Mesenteric fat pad (tissue), 1 donor: ENCODE measurements around the gene DNTT. TPM values are rescaled to one million over a fixed set of nuclear protein-coding genes. Genes with fewer than 3 reads are reported as not detected.
"Not testable (repeated sequence)": the region's sequence is repeated elsewhere in the genome, so short reads cannot be mapped to it uniquely, and the experiment has no call there.

Source experiments
- DNase-seq: peaks from one replicate; pipeline ENCODE4 v3.0.0-alpha.2; 2020; ENCODE audit warnings: low spot score
- total RNA-seq: library from RNA; stranded (reverse); fragmentation: NEBNext Ultra II Directional; extraction: Animal tissue kit (Norgen Biotek cat#: 25700); gene quantifications from one replicate; pipeline ENCODE4 v1.2.1, GENCODE V29; 2021
- donor health status: DM: yes; HTN: yes; CAD: no.

DNTT gene
- total RNA-seq, 1 donor from 2014 or later: not detected

- not testable (repeated sequence) for DNase-seq
These were observed 4.6 kb downstream of the DNTT start for GRCh38 chr10:96308854-96309253.

GRCh38 chr10:96309628-96310320 lies 5.5 kb downstream of the DNTT start:
- DNase-seq: no peak

GRCh38 chr10:96310321-96310669 lies 6.1 kb downstream of the DNTT start:
- no peak for DNase-seq

GRCh38 chr10:96311180-96311715 lies 7.0 kb downstream of the DNTT start:
- DNase-seq: no peak

- DNase-seq: no peak
These were observed 9.1 kb downstream of the DNTT start for GRCh38 chr10:96313344-96313743.

GRCh38 chr10:96317067-96317833 lies 13.0 kb downstream of the DNTT start:
- no peak for DNase-seq

GRCh38 chr10:96319754-96320474 lies 15.7 kb downstream of the DNTT start:
- no peak for DNase-seq

- no peak for DNase-seq
These were observed 17.6 kb downstream of the DNTT start for GRCh38 chr10:96321822-96322221.

- DNase-seq: no peak
These were observed 18.0 kb downstream of the DNTT start for GRCh38 chr10:96322275-96322674.

- DNase-seq: no peak
These were observed 20.2 kb downstream of the DNTT start for GRCh38 chr10:96324447-96324846.

- DNase-seq: no peak
These were observed 21.6 kb downstream of the DNTT start for GRCh38 chr10:96325719-96326373.

- no peak for DNase-seq
These were observed 23.2 kb downstream of the DNTT start for GRCh38 chr10:96327462-96327861.

- DNase-seq: no peak
These were observed 28.9 kb downstream of the DNTT start for GRCh38 chr10:96333101-96333500.

- DNase-seq: no peak
These were observed 30.6 kb downstream of the DNTT start for GRCh38 chr10:96334616-96335526.

GRCh38 chr10:96337106-96337505 lies 32.9 kb downstream of the DNTT start:
- no peak for DNase-seq

GRCh38 chr10:96338279-96338925 lies 34.2 kb downstream of the DNTT start:
- no peak for DNase-seq

- DNase-seq: no peak
These were observed 35.1 kb downstream of the DNTT start for GRCh38 chr10:96339383-96339782.

GRCh38 chr10:96339956-96340904 lies 36.0 kb downstream of the DNTT start:
- DNase-seq: no peak
